Caco-2 (cell line): ENCODE measurements around the gene KIF1A. TPM values are rescaled to one million over a fixed set of nuclear protein-coding genes. Genes with fewer than 3 reads are reported as not detected.

Experiments
- BruUV-seq: library from RNA; stranded (reverse); fragments of 400-500 nt; replicated peaks from 2 replicates; lab custom pipeline; 2021; lab: Mats Ljungman, UMichigan
- CTCF ChIA-PET: fragments of 300-600 bp; sonication (Branson Sonifier 250); formaldehyde crosslinking; loops from one replicate; lab custom pipeline; 2022; ENCODE audit warnings: antibody characterized with exemption; lab: Charles Lee
- POLR2A ChIA-PET: fragments of 300-600 bp; sonication (Branson Sonifier 250); formaldehyde crosslinking; loops from one replicate; lab custom pipeline; 2022; ENCODE audit warnings: antibody characterized with exemption; lab: Charles Lee
- DNase-seq, 2 experiments: peaks; one replicate each; pipeline versions ENCODE4 v3.0.0 to v3.0.0-alpha.2; 2020 to 2022
- H3K27me3 ChIP-seq: replicated peaks from 2 replicates; pipeline ENCODE4 v1.6.0; 2011; ENCODE audit warnings: low read length; ENCODE audit not compliant: control insufficient read depth, insufficient read depth
- H3K36me3 ChIP-seq: 2 replicates; pipeline ENCODE4 v1.5.1; 2011; ENCODE audit warnings: low read length; ENCODE audit not compliant: control insufficient read depth, insufficient read depth
- H3K4me1 ChIP-seq: fragments of 250-450 bp; sonication (Bioruptor Pico); 2 replicates; pipeline ENCODE4 v1.5.1; 2020; ENCODE audit warnings: mild to moderate bottlenecking
- H3K4me3 ChIP-seq: 2 replicates; pipeline ENCODE4 v1.5.1; 2011; ENCODE audit warnings: low read depth, mild to moderate bottlenecking, control low read depth, low read length
- H3K9me3 ChIP-seq: fragments of 250-450 bp; sonication (Bioruptor Pico); 2 replicates; pipeline ENCODE4 v1.5.1; 2020; ENCODE audit warnings: mild to moderate bottlenecking, moderate library complexity
- H3K27ac Mint-ChIP-seq: one replicate; pipeline ENCODE4 v1.8.0; 2022; ENCODE audit warnings: mixed read lengths; ENCODE audit not compliant: unreplicated experiment
- H3K27me3 Mint-ChIP-seq: one replicate; pipeline ENCODE4 v1.8.0; 2022; ENCODE audit warnings: mixed read lengths; ENCODE audit not compliant: insufficient read depth, unreplicated experiment
- H3K36me3 Mint-ChIP-seq: one replicate; pipeline ENCODE4 v1.8.0; 2022; ENCODE audit warnings: mild to moderate bottlenecking, mixed read lengths; ENCODE audit not compliant: insufficient read depth, unreplicated experiment
- H3K4me1 Mint-ChIP-seq: one replicate; pipeline ENCODE4 v1.8.0; 2022; ENCODE audit warnings: low read depth, mixed read lengths; ENCODE audit not compliant: unreplicated experiment
- H3K4me3 Mint-ChIP-seq: one replicate; pipeline ENCODE4 v1.8.0; 2022; ENCODE audit warnings: mild to moderate bottlenecking, moderate library complexity, mixed read lengths; ENCODE audit not compliant: unreplicated experiment
- H3K9me3 Mint-ChIP-seq: one replicate; pipeline ENCODE4 v1.8.0; 2022; ENCODE audit warnings: mixed read lengths; ENCODE audit not compliant: unreplicated experiment
- CTCF ChIP-seq, 2 experiments: fragments of 200-600 bp in 1 of 2; IDR thresholded peaks; 1 replicate in 1 of 2; 2 replicates in 1 of 2; pipeline versions ENCODE4 v1.5.1 to v1.8.0; 2011 to 2022; ENCODE audit warnings: antibody characterized with exemption in 1 of 2, control low read depth in 1 of 2, inconsistent platforms in 1 of 2, low read depth in 1 of 2, low read length in 1 of 2, mild to moderate bottlenecking in 1 of 2, moderate library complexity in 1 of 2; ENCODE audit not compliant: insufficient read depth in 1 of 2, severe bottlenecking in 1 of 2, unreplicated experiment in 1 of 2
- intact Hi-C: fragments of 100-400 bp; cut with micrococcal nuclease; formaldehyde crosslinking; loops from one replicate; pipeline ENCODE4 v1.10.0; 2022; ENCODE audit not compliant: unreplicated experiment
- total RNA-seq: library from RNA; stranded (reverse); gene quantifications from 2 replicates; pipeline ENCODE4 v1.2.3, GENCODE V29; 2022

KIF1A gene
- total RNA-seq, 1 experiment from 2014 or later = 33.1 TPM

- Mint-ChIP-seq H3K4me3 (no peak overlapping the region), H3K36me3 (no peaks in the 10 kb centered on the region), H3K9me3 (no peaks in the 10 kb centered on the region), H3K4me1 (no peaks in the 10 kb centered on the region), H3K27ac (no peak overlapping the region), H3K27me3 (peaks cover 3% of the 10 kb centered on the region)
- H3K4me1 ChIP-seq = no peaks in the 10 kb centered on the region
- intact Hi-C loops = no loop called here
- H3K27me3 ChIP-seq = no peaks in the 10 kb centered on the region
- H3K36me3 ChIP-seq = no peaks in the 10 kb centered on the region
- no TSS peak for BruUV-seq
- no peaks in the 10 kb centered on the region for H3K9me3 ChIP-seq
- DNase-seq = no peak
- POLR2A ChIA-PET = no interaction called here
- CTCF ChIA-PET = no interaction called here
- no peak for TF ChIP-seq CTCF (IDR thresholded peaks at IDR 0.05; ENCODE audit: insufficient read depth in 1 of 2, low read depth in 1 of 2, low read length in 1 of 2, severe bottlenecking in 1 of 2, unreplicated experiment in 1 of 2)
- H3K4me3 ChIP-seq = no peak overlapping the region
Measured at GRCh38 chr2:240717681-240718581, 102.1 kb downstream of the KIF1A start.

GRCh38 chr2:240717181-240717641, 102.8 kb downstream of the KIF1A start:
- Histone ChIP-seq H3K36me3 (no peaks in the 10 kb centered on the region), H3K9me3 (no peaks in the 10 kb centered on the region), H3K27me3 (no peaks in the 10 kb centered on the region), H3K4me3 (no peak overlapping the region), H3K4me1 (no peaks in the 10 kb centered on the region)
- H3K4me1 Mint-ChIP-seq = no peaks in the 10 kb centered on the region
- H3K9me3 Mint-ChIP-seq = no peaks in the 10 kb centered on the region
- H3K4me3 Mint-ChIP-seq = no peak overlapping the region
- ChIA-PET POLR2A (no interaction called here), CTCF (interaction anchor here (0.5 kb wide), 1 partner anchor 361 kb away, joined by 3 read pairs; no protein-coding TSS in a partner anchor)
- no peak for TF ChIP-seq CTCF (IDR thresholded peaks at IDR 0.05; ENCODE audit: insufficient read depth in 1 of 2, low read depth in 1 of 2, low read length in 1 of 2, severe bottlenecking in 1 of 2, unreplicated experiment in 1 of 2)
- intact Hi-C loops = no loop called here
- no peaks in the 10 kb centered on the region for H3K36me3 Mint-ChIP-seq
- H3K27me3 Mint-ChIP-seq = peaks cover 3% of the 10 kb centered on the region
- no peak for DNase-seq
- no peak overlapping the region for H3K27ac Mint-ChIP-seq
- BruUV-seq = no TSS peak

- H3K36me3 ChIP-seq = no peaks in the 10 kb centered on the region
- H3K4me1 ChIP-seq = no peaks in the 10 kb centered on the region
- no TSS peak for BruUV-seq
- no peaks in the 10 kb centered on the region for H3K4me1 Mint-ChIP-seq
- no peaks in the 10 kb centered on the region for H3K36me3 Mint-ChIP-seq
- H3K27ac Mint-ChIP-seq = no peak overlapping the region
- peaks cover 3% of the 10 kb centered on the region for H3K27me3 Mint-ChIP-seq
- H3K4me3 Mint-ChIP-seq = no peak overlapping the region
- no peak for TF ChIP-seq CTCF (IDR thresholded peaks at IDR 0.05; ENCODE audit: insufficient read depth in 1 of 2, low read depth in 1 of 2, low read length in 1 of 2, severe bottlenecking in 1 of 2, unreplicated experiment in 1 of 2)
- no peaks in the 10 kb centered on the region for H3K9me3 Mint-ChIP-seq
- H3K9me3 ChIP-seq = no peaks in the 10 kb centered on the region
- intact Hi-C loops = no loop called here
- no peak for DNase-seq
- no peaks in the 10 kb centered on the region for H3K27me3 ChIP-seq
- H3K4me3 ChIP-seq = no peak overlapping the region
- ChIA-PET POLR2A (no interaction called here), CTCF (interaction anchor here (0.5 kb wide), 1 partner anchor 362 kb away, joined by 3 read pairs; no protein-coding TSS in a partner anchor)
Measured at GRCh38 chr2:240716130-240716798, 103.8 kb downstream of the KIF1A start.
